NCI-H1417 (cell line): Measurements from ENCODE around the gene IQCK.

Experiments used
- DNase-seq, 3 experiments: peaks; one replicate each; lab custom pipeline; 2025; lab: John Stamatoyannopoulos, UW

The IQCK gene

GRCh38 chr16:19804538-19805323, 86.7 kb downstream of the IQCK start:
- DNase-seq: peak; percentile 74 to 98 (median 94)

GRCh38 chr16:19805459-19806162, 87.5 kb downstream of the IQCK start:
- DNase-seq: no peak

- DNase-seq: no peak
These were observed 90.1 kb downstream of the IQCK start for GRCh38 chr16:19808061-19808641.

GRCh38 chr16:19809121-19809635, 91.1 kb downstream of the IQCK start:
- DNase-seq: no peak

- DNase-seq: no peak
These were observed 91.6 kb downstream of the IQCK start for GRCh38 chr16:19809693-19810092.

- no peak for DNase-seq
These were observed 93.0 kb downstream of the IQCK start for GRCh38 chr16:19810817-19811731.

- DNase-seq: no peak
These were observed 94.9 kb downstream of the IQCK start for GRCh38 chr16:19812986-19813385.

- no peak for DNase-seq
These were observed 97.3 kb downstream of the IQCK start for GRCh38 chr16:19815418-19815817.

GRCh38 chr16:19817122-19817521, 99.1 kb downstream of the IQCK start:
- no peak for DNase-seq

GRCh38 chr16:19817875-19818274, 99.8 kb downstream of the IQCK start:
- no peak for DNase-seq

GRCh38 chr16:19822533-19822932, 104.5 kb downstream of the IQCK start:
- DNase-seq: no peak

GRCh38 chr16:19823322-19823721, 105.3 kb downstream of the IQCK start:
- DNase-seq: no peak

- DNase-seq: no peak
These were observed 106.1 kb downstream of the IQCK start for GRCh38 chr16:19824216-19824615.

GRCh38 chr16:19829844-19830692, 112.0 kb downstream of the IQCK start:
- DNase-seq: no peak

GRCh38 chr16:19830902-19831560, 113.0 kb downstream of the IQCK start:
- no peak for DNase-seq

GRCh38 chr16:19831678-19832077, 113.6 kb downstream of the IQCK start:
- DNase-seq: no peak

GRCh38 chr16:19833176-19833575, 115.1 kb downstream of the IQCK start:
- DNase-seq: no peak

- DNase-seq: no peak
These were observed 115.5 kb downstream of the IQCK start for GRCh38 chr16:19833581-19833980.

GRCh38 chr16:19835196-19835595, 117.1 kb downstream of the IQCK start:
- DNase-seq: no peak

- DNase-seq: no peak
These were observed 117.9 kb downstream of the IQCK start for GRCh38 chr16:19835968-19836421.
